ENCODE measurements around the gene GOLGA6D. TPM values are rescaled to one million over a fixed set of nuclear protein-coding genes. Genes with fewer than 3 reads are reported as not detected.
"Not testable (repeated sequence)": the region's sequence is repeated elsewhere in the genome, so short reads cannot be mapped to it uniquely, and the experiment has no call there.

GOLGA6D gene
- total and polyA plus RNA-seq, 12 donors = 0.09 TPM; not detected in 11

DNA sequence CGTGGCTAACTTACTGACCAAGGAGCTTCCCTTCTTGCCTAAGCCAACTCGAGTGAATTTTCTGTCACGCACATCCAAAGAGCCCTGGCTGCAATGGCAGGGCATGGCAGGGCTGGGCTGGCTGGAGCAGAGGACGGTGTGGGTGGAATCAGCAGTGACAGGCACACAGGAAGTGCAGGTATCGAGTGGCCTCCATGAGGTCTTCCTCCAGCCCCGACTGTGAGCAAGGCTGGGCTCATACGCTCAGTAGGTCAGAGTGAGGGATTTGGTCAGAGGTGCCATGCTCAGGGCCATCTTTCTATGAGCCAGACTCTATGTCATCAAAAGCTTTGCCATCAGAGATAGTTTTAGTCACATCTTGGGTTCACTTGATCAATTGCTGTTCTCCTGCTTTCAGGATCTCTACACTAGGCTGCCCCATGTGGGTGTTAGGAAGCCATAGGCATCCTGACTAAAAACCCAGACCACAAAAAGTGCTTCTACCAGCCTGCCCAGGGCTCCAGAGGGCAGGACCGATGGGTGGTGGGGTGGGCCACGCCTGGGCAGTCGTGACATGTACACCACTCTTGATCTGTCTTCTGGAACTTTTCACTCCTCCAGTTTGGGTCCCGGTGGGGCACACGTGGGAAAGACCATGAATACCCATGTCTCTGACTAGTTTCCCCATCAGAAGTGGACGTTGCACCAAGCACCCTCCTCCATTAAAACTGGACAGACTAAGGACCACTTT lies 30.6 kb downstream of the GOLGA6D start:
- intact Hi-C loops (cut with DNase I) = loop anchor here in 1 of 10 donors (10.0 kb wide), 2 partner anchors 68 to 98 kb away; no protein-coding TSS in a partner anchor
- Histone ChIP-seq H3K27ac (no peak overlapping the region), H3K4me1 (no peaks in the 10 kb centered on the region), H3K9me3 (no peaks in the 10 kb centered on the region), H3K4me3 (no peak overlapping the region), H3K27me3 (peaks cover 0 to 19% (median 8%) of the 10 kb centered on the region in 7 donors), H3K36me3 (no peaks in the 10 kb centered on the region)
- 81 to 86% methylated on average over 13 of the region's 13 CpGs for WGBS, 2 donors
- DNase-seq (no peak), ATAC-seq (no peak)
- TF ChIP-seq, protein P1, sequence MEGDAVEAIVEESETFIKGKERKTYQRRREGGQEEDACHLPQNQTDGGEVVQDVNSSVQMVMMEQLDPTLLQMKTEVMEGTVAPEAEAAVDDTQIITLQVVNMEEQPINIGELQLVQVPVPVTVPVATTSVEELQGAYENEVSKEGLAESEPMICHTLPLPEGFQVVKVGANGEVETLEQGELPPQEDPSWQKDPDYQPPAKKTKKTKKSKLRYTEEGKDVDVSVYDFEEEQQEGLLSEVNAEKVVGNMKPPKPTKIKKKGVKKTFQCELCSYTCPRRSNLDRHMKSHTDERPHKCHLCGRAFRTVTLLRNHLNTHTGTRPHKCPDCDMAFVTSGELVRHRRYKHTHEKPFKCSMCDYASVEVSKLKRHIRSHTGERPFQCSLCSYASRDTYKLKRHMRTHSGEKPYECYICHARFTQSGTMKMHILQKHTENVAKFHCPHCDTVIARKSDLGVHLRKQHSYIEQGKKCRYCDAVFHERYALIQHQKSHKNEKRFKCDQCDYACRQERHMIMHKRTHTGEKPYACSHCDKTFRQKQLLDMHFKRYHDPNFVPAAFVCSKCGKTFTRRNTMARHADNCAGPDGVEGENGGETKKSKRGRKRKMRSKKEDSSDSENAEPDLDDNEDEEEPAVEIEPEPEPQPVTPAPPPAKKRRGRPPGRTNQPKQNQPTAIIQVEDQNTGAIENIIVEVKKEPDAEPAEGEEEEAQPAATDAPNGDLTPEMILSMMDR (IDR thresholded peaks at IDR 0.05) = no peak

DNA sequence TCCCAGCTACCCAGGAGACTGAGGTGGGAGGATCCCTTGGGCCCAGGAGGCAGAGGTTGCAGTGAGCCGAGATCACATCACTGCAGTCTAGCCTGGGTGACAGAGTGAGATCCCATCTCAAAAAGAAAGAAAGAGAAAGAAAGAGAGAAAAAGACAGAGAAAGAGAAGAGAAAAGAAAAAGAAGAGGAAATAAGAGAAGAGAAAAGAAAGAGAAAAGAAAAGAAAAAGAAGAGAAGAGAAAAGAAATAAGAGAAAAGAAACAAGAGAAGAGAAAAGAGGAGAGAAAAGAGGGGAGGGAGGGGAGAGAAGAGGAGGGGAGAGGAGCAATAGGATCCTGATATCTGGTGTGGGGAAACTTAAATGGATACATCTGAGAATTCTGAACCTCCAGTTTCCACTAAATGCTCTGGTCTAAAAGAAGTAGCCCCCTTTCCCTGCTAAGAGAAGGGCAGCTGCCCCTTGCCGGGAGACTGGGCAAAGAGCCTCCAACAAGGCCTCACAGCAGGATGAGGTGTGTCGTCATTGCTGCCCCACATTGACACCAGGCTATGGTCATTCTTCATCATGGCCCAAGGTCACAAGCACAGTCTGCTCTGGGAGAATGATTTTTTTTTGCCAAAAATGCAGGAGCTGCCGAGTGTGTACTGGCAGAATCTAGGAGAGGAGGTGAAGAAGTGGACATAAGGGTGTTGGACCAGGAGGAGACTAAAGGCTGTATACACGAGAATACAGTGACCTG lies 32.1 kb downstream of the GOLGA6D start:
- Histone ChIP-seq H3K27ac (no peak overlapping the region), H3K36me3 (no peaks in the 10 kb centered on the region), H3K9me3 (no peaks in the 10 kb centered on the region), H3K4me3 (no peak overlapping the region), H3K4me1 (no peaks in the 10 kb centered on the region), H3K27me3 (peaks cover 0 to 8% (median 2%) of the 10 kb centered on the region in 7 donors)
- TF ChIP-seq, protein P1 (IDR thresholded peaks at IDR 0.05) = no peak
- WGBS, 2 donors = 76 to 86% methylated on average over 5 of the region's 5 CpGs
- ATAC-seq = no peak
- DNase-seq = no peak
- intact Hi-C loops (cut with DNase I) = loop anchor here in 2 of 10 donors (5.0 to 10.0 kb wide), 3 partner anchors 70 to 100 kb away; no protein-coding TSS in a partner anchor

DNA sequence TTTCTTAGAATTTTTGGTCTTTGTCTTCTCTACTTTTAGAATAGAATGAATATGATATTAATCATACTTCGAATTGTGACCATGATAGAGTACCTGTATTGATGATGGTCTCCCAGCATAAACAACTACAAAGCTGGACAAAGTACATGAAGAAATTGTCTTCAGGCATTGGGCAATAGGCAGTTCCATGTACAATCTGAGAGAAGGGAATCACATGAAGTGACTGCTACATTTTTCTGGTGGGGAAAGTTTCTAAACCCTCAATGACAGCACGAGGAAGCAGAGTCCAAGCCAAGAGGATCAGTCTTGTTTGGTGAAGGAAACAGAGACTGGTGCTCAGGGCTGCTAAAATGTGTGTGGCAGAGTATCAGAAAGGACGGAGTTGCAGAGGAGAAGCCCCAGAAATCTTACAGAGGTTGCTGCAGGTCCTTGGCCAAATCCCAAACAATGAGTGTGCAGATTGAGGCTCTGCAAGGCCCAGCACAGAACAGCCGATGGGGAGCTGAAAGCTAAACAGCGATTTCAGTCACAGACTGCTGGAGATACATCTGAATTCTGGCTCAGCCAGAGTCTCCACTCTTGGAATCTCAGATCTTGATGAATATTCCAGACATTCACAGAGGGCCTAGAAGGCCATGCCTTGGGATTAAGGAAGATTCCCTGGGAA lies 36.7 kb downstream of the GOLGA6D start:
- not testable (repeated sequence) for DNase-seq

DNA sequence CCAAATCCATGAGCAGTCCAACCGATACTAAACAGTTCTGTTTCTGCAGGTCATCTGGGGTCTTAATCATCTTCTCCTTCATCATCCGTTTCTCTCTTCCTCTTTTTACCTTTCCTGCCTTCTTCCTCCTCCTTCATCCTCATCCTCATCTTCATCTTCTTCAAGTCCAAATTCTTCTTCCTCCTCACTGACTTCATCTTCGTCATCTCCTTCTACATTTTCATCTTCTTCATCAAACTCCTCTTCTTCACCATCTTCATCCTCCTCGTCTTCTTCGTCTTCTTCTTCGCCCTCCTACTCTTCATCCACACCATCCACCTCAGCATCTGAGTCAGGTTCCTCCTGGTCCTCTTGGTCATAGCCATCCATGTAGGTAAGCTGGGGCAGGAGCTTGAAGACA lies 39.1 kb downstream of the GOLGA6D start:
- no peak for ATAC-seq
- TF ChIP-seq, protein P1 (IDR thresholded peaks at IDR 0.05) = no peak
- Histone ChIP-seq H3K4me3 (no peak overlapping the region), H3K4me1 (no peaks in the 10 kb centered on the region), H3K36me3 (no peaks in the 10 kb centered on the region), H3K9me3 (no peaks in the 10 kb centered on the region), H3K27ac (no peak overlapping the region), H3K27me3 (no peaks in the 10 kb centered on the region)
- intact Hi-C loops (cut with DNase I) = loop anchor here in 2 of 10 donors (10.0 kb wide), 2 partner anchors 63 to 107 kb away; no protein-coding TSS in a partner anchor
- DNase-seq = no peak
- WGBS, 2 donors = 90 to 94% methylated on average over 6 of the region's 6 CpGs

More for the DNA sequence above, 36.7 kb downstream of the GOLGA6D start:
- H3K27ac ChIP-seq, H3K4me3 ChIP-seq, H3K4me1 ChIP-seq, ATAC-seq, H3K9me3 ChIP-seq, H3K27me3 ChIP-seq, H3K36me3 ChIP-seq: not testable (repeated sequence)
- 82 to 87% methylated on average over 5 of the region's 5 CpGs for WGBS, 2 donors
- intact Hi-C loops (cut with DNase I) = loop anchor here in 2 of 10 donors (5.0 to 10.0 kb wide), 3 partner anchors 75 to 105 kb away; no protein-coding TSS in a partner anchor

Measured in heart right ventricle (tissue), 16 donors.